Fibroblast of skin of scalp (primary cell): Measurements from ENCODE around the gene RACGAP1.

Experiments
- DNase-seq: peaks from one replicate; pipeline ENCODE4 v3.0.0-alpha.2; 2013

RACGAP1 gene

DNA sequence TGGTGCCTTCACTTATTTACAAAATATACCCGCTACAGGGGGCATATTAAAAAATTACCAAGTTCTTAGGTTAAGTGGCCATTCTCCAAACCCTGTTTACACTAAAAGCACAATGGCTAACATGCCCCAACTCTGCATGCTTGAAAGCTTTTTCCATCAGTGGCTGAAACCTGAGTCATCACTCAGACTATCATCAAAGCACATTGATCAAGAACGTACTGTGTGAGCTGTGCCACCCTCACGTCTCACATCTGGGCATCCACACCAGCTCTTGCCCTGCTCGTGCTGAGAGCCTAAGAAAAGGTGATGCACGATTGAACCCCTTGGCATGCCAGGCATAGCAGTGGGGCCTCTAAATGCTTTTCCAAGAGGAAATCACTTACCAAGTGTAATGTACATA, 39.3 kb downstream of the RACGAP1 start:
- DNase-seq, result no peak

DNA sequence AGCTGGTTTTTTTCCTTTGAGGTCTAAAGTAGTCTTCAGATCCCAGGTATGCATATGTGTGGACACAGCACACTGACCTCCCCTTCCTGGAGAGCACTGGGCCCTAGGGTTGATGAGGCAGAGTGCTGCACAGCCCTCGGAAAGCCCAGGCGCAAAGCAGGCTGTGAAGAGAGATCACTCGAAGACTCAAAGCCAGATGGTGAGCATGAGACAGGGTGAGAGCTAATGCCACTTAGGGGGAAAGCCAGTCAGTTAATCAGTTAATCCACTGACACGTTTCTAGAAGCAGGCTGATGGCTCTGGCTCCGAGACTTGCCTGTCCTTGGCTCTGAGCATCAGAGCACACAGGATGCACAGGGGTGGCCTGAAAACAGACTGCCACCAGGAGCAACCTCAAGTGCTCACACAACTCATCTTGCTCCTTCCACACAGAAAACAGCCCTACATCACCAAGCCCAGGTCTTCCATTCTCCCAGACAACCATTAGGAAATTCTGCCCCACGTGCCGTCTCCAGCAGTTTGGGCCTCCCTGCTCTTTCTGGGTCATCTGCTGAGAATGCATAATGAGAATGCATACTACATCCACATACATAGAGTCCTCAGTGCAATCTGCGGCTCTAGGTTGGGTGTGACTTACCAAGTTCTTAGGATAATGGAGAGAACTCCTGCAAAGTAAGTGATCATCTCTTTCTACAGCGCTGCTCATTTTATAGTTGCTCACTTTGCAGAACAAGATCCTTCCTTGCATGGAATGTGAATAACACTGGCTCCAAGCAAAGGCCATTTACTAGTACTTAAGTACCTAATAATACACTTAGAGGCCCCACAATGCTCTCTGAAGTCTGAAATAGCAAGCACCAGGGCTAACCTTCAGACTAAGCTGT, 40.6 kb downstream of the RACGAP1 start:
- DNase-seq, result no peak

DNA sequence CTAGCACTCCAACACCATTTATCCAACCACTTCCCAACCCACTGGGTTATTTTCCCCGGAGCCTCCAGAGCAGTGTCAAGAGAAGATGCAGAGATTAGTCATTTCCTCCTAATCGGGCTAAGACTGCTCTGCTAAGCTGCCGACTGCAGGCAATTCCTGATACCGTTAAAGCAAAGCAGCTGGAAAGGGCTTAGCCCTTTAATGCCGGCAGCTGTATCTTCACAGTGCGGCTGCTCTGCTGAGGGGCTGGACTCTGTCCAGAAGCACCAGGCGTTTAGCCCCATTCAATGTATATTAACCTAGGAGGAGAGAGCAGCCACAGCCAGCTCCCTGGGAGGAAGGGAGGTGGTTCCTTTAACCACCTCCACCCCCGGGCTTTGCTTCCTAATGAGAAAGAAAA, 41.4 kb downstream of the RACGAP1 start:
- peak; percentile 88 for DNase-seq

DNA sequence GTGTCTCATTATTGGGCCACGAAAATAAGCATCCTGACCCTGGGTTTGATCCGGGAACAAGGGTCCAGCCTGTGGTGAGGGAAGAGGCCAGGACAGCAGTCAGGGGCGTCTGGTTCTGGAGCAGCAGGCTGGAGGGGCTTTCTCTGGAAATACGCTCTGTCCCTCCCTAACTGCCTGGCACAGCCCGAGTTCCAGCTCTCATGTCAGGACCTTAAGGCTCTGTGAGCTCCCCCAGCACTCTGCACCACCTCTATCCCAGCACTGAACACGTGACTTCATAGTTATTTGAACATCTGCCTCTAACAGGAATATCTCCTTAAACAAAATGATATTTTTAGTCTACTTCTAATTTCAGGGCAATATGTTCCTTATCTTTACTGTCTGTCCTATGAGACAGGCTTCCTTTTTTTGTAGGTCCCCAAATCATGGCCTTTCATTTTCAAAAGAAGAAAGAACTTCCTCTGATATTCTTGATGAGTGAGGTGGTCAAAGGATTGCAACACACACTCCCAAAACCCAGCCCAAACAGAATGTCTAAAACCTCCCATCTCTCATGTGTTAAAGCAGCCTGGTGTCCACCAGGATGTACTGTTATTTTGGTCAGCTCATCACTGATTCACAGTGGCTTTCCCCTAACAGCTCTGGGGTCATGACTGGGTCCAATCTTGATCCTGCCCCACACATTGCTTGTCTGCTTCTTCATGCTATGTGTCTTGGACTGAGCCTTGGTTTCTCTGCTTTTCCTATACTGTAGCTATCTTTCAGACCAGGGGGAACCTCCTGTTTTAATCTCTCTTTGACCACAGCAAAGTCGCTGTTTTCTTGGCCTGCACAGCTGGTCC, 42.8 kb downstream of the RACGAP1 start:
- no peak for DNase-seq

DNA sequence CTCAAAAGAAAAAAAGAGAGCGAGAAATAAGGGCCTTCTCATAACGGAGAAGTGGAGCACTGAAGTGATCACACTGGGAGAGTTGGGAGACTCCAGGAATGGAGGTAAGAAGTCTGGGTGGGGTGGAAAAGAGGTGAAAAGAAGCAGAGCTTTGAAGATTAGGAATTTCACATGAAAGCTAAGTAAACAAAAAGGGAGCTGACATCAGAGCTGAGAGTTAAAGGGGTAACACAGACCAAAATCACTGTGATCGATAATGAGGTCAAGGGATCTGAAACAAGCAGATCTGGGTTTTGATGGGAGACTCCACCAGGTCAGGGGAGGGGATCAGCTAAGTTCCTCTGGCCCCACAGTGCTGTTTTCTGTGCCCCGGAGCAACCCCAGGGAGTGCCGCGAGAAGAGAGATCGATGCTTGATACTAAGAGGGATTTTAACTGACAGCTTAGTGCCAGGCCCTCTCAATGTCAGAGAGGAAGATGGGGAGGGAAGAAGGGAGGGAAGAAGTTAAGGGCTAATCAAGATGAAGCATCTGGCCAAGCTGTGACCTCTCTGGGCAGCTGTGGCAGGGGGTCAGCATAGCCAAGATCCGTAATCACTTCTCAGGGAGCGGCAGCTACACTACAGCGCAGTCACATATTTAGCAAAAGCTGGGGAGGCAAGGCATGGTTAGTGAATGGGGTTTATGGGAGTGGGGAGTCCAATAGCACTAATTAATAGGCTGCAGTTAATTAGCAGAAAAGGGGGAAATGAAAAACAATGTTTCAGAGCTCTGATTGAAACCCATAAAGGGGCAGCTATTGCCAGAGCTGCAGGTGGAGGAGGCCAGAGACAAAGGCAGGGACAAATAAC, 44.6 kb downstream of the RACGAP1 start:
- DNase-seq, result no peak

DNA sequence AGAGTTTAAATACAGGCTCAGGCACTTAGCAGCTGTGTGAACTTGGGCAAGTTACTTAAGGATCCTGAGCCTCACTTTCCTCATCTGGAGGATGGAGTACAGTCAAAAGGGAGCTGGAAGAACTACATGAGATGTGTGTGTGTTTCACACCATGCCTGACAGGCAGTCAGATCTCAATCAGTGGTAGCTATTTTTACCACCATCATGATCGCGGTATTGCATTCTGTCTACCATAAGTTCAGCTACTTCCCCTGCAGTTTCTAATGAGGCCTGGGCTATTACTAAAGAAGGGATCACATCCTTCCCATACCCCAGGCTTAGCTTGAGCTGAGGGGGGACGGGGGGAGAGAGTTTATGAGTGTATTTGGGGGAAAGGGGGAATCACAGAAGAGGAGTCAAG, 45.5 kb downstream of the RACGAP1 start:
- DNase-seq, result no peak

DNA sequence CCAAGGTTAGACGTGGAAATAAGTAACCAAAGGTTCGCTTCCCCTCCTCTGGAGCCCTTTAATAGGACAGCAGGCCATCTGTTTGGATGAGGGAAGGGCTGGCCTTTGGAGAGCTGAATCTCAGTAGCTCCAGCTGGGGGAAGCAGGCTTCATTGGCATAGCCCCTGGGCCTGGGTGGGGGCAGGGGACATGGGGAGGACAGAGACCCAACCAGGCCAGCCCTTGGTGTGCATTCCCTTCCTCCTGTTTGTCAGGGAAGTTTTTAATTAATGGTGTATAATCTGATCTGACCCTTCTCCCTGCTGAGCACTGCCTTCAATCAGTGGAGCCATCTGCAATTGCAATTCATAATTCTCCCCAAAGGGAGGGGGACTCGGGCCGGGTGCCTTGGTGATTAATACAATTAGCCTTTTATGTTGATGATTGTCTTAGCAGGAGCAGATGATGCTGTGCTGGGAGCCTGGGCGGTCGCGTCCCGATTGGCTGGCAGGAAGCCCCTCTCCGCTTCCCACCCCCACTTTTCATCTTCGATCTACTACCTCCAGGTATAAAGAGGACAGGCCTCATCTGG, 46.2 kb downstream of the RACGAP1 start:
- DNase-seq, result no peak

DNA sequence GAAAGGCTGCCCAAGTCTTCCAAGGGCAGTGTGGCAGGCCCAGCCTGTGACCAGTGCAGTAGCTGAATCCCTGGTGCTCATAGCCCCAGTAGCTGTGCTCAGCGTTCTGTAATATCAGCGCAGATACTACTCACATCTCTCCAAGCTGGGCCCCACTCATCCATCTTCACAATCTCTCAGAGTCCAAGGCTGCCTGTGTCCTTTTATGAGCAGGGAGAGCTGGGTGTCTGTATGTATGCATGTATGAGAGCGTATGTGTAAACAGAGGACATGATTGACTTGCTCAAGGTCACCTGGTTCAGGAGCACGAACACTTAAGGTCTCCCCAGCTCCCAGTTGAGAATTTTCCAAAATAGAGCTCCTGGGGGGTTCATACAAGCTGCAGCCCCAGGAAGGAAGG, 47.2 kb downstream of the RACGAP1 start:
- no peak for DNase-seq

DNA sequence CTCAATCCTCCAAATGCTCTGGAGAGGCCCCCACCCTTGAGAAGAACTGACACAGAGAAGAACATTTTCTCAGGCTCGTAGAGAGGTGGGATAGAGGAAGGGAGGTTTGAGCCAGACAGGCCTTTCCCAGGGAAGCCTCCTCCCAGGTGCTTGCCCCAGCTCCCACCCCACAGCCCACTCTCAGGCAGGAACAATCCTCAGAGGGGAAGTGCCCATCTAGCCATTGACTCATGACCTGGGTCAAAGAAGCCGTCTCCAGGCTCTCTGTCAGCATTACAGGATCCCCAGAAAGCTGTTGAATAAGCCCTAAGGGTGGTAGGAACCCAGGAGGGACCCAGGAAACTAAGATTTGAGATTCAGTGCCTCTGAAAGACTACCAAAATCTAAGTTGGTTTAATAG, 48.7 kb downstream of the RACGAP1 start:
- DNase-seq, result no peak

DNA sequence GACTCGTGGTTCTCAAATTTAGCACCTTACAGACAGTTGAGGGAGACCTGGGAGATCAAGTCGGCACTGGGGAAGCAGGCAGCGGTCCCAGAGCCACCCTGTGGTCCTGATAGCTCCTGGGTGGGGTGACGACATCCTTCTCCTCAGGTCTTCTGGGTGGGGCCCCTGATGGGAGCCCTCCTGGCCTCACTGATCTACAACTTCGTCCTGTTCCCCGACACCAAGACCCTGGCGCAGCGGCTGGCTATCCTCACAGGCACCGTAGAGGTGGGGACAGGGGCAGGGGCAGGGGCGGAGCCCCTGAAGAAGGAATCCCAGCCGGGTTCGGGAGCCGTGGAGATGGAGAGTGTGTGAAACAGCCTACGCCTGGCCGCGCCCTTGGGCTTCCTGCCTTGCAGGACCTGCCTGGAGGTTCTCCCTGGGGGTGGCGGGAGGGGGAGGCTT, 50.0 kb downstream of the RACGAP1 start:
- no peak for DNase-seq

DNA sequence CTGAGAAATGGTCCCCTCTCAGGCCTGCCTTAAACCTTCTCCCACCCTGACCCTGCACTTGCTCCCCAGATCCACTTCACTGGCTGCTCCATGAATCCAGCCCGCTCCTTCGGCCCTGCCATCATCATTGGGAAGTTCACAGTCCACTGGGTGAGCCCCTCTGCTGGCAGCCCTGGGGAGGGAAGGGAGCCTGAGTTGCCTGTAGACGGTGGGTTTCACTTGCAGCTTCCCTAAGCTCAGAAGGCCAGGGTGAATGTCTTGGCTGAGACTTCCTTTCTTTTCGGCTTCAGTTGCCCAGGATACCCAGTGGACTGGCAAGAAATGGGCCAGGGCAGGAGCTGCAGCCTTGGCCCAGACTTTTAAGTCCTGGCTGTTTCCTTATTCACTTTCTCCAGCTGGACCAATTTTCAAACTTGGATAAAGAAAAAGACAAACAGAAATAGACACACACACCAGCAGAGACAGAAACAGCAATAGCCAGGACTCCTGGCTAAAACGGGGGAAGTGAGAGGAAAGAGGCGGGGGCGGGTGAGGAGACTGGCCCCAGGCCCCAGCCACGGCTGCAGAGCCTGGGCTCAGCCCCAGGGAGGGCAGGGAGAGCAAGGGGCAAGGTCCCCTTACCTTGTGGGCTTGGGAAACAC, 50.5 kb downstream of the RACGAP1 start:
- DNase-seq, result no peak

DNA sequence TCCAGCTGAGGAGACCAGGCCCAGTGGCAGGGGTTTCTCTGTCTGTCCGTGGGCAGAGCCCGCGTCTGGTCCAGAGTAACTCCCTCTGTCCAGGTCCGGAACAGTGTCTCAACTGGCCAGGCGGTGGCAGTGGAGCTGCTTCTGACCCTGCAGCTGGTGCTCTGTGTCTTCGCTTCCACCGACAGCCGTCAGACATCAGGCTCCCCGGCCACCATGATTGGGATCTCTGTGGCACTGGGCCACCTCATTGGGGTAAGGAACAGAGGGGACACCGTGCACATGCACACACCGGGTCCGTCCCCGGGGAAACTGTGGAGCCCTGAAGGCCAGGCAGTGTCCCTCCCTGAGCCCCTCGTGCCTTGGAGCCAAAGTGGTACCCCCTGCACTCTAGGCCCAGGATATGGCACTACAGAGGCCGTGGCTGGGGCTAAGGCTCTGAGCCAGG, 51.0 kb downstream of the RACGAP1 start:
- peak; percentile 51 for DNase-seq

DNA sequence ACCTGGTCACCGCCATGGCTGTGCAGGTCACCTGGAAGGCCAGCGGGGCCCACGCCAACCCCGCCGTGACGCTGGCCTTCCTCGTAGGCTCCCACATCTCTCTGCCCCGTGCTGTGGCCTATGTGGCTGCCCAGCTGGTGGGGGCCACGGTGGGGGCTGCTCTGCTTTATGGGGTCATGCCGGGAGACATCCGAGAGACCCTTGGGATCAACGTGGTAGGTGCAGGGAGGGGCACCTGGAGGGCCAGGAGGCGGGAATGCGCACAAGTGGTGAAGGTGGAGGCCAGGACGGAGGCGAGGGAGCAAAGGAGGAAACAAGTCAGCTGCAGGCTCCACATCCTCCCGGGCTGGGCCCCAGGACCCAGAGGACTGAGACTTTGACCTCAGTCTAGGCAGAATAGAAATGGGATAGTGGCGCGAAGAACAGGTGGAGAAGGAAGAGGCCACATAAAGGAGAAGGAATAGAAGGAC, 51.9 kb downstream of the RACGAP1 start:
- DNase-seq, result no peak

DNA sequence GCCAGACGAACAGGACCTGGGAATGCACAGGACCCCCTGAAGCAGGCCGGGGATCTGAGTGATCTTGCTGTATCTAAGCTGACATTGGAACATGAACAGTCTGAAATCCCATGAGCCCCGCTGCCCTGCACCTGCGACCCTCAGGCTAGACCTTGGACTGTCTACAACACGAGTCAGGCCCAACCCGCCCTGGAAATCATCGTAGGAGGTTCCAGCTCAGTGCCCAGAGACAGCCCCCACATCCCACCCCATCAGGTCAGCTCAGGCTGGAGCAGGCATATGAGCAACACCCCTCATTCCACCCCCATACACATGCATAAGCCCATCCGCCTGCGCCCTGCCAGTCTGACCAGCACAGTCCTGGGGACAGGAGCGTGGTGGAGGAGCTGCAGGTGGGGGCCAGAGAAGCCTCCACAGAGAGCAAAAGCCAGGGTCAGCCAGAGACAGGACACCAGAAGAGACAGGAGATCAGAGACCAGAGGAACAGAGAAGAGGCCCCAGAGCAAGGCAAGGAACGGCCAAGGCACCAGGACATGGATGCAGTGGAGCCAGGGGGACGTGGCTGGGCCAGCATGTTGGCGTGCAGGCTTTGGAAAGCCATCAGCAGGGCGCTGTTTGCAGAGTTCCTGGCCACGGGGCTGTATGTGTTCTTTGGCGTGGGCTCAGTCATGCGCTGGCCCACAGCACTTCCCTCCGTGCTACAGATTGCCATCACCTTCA, 52.5 kb downstream of the RACGAP1 start, which contains the start of gene AQP6:
Gene AQP6, plus strand, starts transcription at position 307 of the 720 bp plus-strand sequence. Its CDS starts 227 bp downstream, at position 534.
- no peak for DNase-seq

DNA sequence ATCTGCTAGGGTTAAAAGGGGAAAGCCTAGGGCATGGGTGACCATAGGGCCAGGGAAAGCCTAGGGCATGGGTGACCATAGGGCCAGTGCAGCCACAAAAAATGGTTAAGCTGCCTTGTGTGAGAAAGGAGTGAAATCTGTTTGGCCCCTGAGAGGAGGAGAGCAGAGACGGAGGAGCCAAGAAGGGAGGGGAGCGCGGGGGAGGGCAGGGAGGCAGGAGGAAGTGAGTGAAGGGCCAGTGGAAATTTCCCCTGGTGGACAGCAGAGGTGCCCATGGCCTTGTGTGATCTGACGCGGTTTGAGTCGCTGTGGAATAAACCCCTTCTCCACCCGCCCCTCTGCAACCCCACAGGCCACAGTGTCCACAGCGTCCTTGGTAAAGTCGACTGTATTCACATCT, 53.2 kb downstream of the RACGAP1 start:
- DNase-seq, result no peak

DNA sequence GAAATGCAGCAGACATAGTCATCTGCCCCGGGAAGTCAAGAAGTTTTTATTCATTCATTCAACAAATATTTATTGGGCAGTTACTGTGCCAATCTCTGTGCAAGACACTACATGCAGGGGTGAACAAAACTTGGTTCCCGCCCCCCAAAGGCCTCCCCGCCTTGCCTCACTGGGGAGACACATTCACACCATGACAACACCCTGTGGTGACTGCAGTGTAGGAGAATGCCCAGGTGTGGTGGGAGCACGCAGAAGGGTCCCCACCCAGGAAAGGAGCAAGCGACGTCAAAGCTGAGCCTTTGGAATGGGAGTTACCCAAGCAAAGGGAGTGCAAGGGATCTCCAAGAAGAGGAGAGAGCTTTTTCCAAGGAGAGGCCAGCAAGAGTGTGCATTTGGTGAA, 54.2 kb downstream of the RACGAP1 start:
- DNase-seq, result no peak

DNA sequence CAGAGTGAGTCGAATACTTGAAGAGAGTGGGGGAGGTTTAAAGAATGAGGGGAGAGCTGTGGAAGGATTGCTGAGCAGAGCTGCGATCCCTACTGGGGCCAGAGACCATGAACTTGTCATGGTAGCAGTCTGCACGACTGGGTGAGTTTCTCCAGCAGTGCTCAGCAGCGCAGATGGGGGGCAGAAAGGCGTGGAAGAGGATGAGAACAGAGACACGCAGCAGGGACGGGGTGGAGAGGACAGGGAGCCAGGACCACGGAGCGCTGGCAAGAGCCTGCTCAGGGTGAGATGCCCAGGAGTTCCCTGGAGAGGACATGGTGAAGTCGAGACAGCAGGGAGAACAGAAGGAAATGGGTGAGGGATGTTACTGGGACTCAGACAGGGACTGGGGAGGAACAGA, 54.6 kb downstream of the RACGAP1 start:
- DNase-seq, result no peak

DNA sequence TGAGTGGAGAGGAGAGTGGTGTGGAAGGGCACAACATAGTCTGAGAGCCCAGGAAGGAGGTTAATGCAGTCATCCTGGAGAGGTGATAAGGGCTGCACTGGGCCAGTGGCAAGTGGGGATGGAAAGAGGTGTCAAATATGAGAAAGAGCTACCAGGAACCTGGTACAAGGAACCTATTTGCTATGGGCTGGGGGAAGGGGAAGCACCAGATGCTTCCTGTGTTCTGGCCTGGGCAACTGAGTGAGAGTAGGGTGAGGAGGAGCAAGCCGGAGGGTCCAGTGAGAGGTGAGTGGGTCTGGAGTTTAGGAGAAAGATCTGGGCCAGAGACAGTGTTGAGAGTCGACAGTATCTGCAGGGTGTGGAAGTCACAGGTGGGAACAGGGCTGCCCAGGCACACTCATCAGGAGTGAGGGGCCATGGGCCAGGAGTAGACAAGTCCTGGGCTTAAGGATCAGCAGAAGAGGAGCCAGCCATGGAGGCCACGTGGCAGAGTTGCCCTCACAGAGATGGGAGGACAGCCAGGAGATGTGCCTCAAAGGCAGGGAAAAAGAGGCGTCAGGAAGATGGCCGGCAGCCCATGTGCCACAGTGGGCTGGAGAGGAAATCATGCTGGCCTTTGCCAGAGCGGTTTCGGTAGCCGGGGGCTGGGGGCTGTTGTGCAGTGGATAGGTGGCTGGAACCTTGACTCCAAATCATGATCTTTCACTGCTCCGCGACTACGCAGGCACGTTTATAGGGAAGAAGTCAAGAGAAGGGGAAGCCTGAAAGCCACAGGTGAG, 55.5 kb downstream of the RACGAP1 start:
- DNase-seq, result no peak

DNA sequence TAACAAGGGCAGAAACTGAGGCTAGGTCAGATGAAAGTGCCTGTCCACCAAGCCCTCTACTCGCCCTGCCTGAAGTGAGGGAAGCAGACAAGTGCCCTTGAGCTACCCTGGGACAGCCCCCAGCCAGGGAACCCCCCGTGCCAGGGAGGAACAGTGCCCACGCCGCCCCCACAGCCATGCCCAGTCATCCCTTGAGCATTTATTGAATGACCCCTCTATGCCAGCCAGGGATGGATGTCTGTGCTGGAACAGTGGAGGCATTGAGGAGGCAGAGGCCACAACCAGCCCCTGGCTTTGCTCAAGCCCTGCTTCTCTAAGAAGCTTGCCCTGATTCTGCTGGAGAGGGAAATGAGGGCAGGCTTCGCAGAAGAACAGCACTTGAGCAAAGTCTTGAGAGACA, 56.3 kb downstream of the RACGAP1 start:
- DNase-seq, result no peak

DNA sequence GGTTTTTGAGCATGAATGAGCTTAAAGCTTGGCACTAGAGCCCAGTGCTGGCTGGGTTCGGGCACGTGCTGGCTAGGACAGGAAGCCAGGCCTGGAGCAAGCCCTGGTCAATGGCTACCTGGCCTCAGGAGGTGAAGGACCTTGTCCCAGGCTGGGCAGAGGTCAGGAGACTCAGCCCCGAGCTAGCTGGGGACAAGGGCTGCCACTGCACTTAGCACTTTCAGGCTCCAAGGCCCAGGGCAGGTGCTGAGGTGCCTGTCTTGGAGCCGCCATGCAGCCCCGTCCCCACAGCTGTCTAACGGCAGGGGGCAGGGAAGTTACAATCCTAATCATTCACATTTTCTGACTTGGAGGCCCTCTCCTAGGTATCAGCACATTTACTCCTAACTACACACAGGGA, 56.8 kb downstream of the RACGAP1 start:
- no peak for DNase-seq
